BJ (cell line): ENCODE data around the gene NIT1. TPM values are rescaled to one million over a fixed set of nuclear protein-coding genes. Genes with fewer than 3 reads are reported as not detected.

Source experiments
- CTCF ChIA-PET: fragments of 350-600 bp; formaldehyde crosslinking; extraction: SDS; loops from one replicate; lab custom pipeline; 2021; ENCODE audit warnings: antibody characterized with exemption, inconsistent platforms; lab: Yijun Ruan, JAX
- POLR2A ChIA-PET: fragments of 300-600 bp; sonication (Branson Sonifier 250); formaldehyde crosslinking; extraction: SDS; loops from one replicate; lab custom pipeline; 2021; ENCODE audit warnings: antibody characterized with exemption; lab: Charles Lee
- DNase-seq: peaks from one replicate; pipeline ENCODE4 v3.0.0-alpha.2; 2011; ENCODE audit warnings: low read depth
- H3K27me3 ChIP-seq: 2 replicates; pipeline ENCODE4 v1.6.0; 2011; ENCODE audit warnings: low read length; ENCODE audit not compliant: control insufficient read depth, insufficient read depth
- H3K36me3 ChIP-seq: 2 replicates; pipeline ENCODE4 v1.5.1; 2011; ENCODE audit warnings: low read length; ENCODE audit not compliant: control insufficient read depth, insufficient read depth
- H3K4me3 ChIP-seq: 2 replicates; pipeline ENCODE4 v1.5.1; 2011; ENCODE audit warnings: low read depth, mild to moderate bottlenecking, control low read depth, low read length
- CTCF ChIP-seq: IDR thresholded peaks from 2 replicates; pipeline ENCODE4 v1.5.1; 2011; ENCODE audit warnings: low read depth, mild to moderate bottlenecking, control low read depth, inconsistent platforms, low read length, moderate library complexity; ENCODE audit not compliant: insufficient read depth
- polyA plus RNA-seq: library from polyadenylated mRNA; depleted of rRNA; stranded (reverse); fragments of >200 nt; gene quantifications from 2 replicates; pipeline ENCODE4 v1.2.3, GENCODE V29; 2011

NIT1 gene
- polyA plus RNA-seq, 1 experiment: 36.7 TPM

GRCh38 chr1:161083748-161084596 lies 33.9 kb upstream of the NIT1 start:
- no peak overlapping the region for H3K4me3 ChIP-seq
- POLR2A ChIA-PET: no interaction called here
- CTCF ChIA-PET: interaction anchor here (0.8 to 7.5 kb wide), 5 partner anchors 12 to 44 kb away, joined by 3 to 80 read pairs (median 3); partner anchors contain the start of gene KLHDC9
- H3K36me3 ChIP-seq: no peaks in the 10 kb centered on the region
- no peak for DNase-seq
- H3K27me3 ChIP-seq: no peaks in the 10 kb centered on the region
- TF ChIP-seq CTCF: no peak

- H3K36me3 ChIP-seq: no peaks in the 10 kb centered on the region
- TF ChIP-seq CTCF: no peak
- DNase-seq: no peak
- CTCF ChIA-PET: interaction anchor here (1.6 to 7.5 kb wide), 3 partner anchors 12 to 43 kb away, joined by 3 to 80 read pairs (median 6); partner anchors contain the start of gene KLHDC9
- no peak overlapping the region for H3K4me3 ChIP-seq
- no peaks in the 10 kb centered on the region for H3K27me3 ChIP-seq
- POLR2A ChIA-PET: no interaction called here
Measured at GRCh38 chr1:161084597-161084988, 33.3 kb upstream of the NIT1 start.

GRCh38 chr1:161085165-161085564 lies 32.7 kb upstream of the NIT1 start:
- H3K4me3 ChIP-seq: no peak overlapping the region
- H3K27me3 ChIP-seq: no peaks in the 10 kb centered on the region
- ChIA-PET CTCF (interaction anchor here (1.6 to 7.5 kb wide), 3 partner anchors 12 to 43 kb away, joined by 3 to 80 read pairs (median 6); partner anchors contain the start of gene KLHDC9), POLR2A (no interaction called here)
- no peaks in the 10 kb centered on the region for H3K36me3 ChIP-seq
- no peak for DNase-seq
- no peak for TF ChIP-seq CTCF

- no peak for TF ChIP-seq CTCF
- ChIA-PET CTCF (interaction anchor here (7.5 kb wide), 1 partner anchor 10 kb away, joined by 80 read pairs; the partner anchor contains the start of gene KLHDC9), POLR2A (no interaction called here)
- no peak overlapping the region for H3K4me3 ChIP-seq
- DNase-seq: no peak
- no peaks in the 10 kb centered on the region for H3K27me3 ChIP-seq
- no peaks in the 10 kb centered on the region for H3K36me3 ChIP-seq
Measured at GRCh38 chr1:161086457-161086856, 31.4 kb upstream of the NIT1 start.

GRCh38 chr1:161088587-161089110 lies 29.3 kb upstream of the NIT1 start:
- CTCF ChIA-PET: interaction anchor here (0.8 to 7.5 kb wide), 4 partner anchors 8 to 91 kb away, joined by 3 to 80 read pairs (median 4); partner anchors contain the start of genes KLHDC9 and USF1
- DNase-seq: no peak
- Histone ChIP-seq H3K36me3 (no peaks in the 10 kb centered on the region), H3K4me3 (no peak overlapping the region), H3K27me3 (no peaks in the 10 kb centered on the region)
- POLR2A ChIA-PET: no interaction called here
- no peak for TF ChIP-seq CTCF
